Upper lobe of left lung (tissue), 6 donors: Measurements from ENCODE around the gene RPP30. TPM values are rescaled to one million over a fixed set of nuclear protein-coding genes. Genes with fewer than 3 reads are reported as not detected.

Experiments
- ATAC-seq, 2 donors: fragments of 200-7000 bp; cut with Tn5 transposase; one replicate each; pipeline ENCODE4 v1.9.1; 2022; ENCODE audit warnings: mild to moderate bottlenecking in 2 of 2, moderate library complexity in 2 of 2; ENCODE audit not compliant: low FRiP score in 2 of 2
- DNase-seq, 2 donors: peaks; one replicate each; pipeline ENCODE4 v3.0.0-alpha.2; 2019 to 2020
- H3K27ac ChIP-seq, 4 donors: fragments of 200-600 bp; sonication (generic); one replicate each; pipeline ENCODE4 v1.5.1; 2016 to 2019
- H3K27me3 ChIP-seq, 4 donors: fragments of 200-600 bp; sonication (generic); one replicate each; pipeline ENCODE4 v1.5.1; 2017 to 2019
- H3K36me3 ChIP-seq, 4 donors: fragments of 200-600 bp; sonication (generic); one replicate each; pipeline ENCODE4 v1.5.1; 2016 to 2019
- H3K4me1 ChIP-seq, 4 donors: fragments of 200-600 bp; sonication (generic); one replicate each; pipeline ENCODE4 v1.5.1; 2018 to 2019
- H3K4me3 ChIP-seq, 4 donors: fragments of 200-600 bp; sonication (generic); one replicate each; pipeline ENCODE4 v1.5.1; 2017 to 2019; ENCODE audit warnings: mild to moderate bottlenecking in 2 of 4, moderate library complexity in 1 of 4
- H3K9me3 ChIP-seq, 4 donors: fragments of 200-600 bp; sonication (generic); one replicate each; pipeline ENCODE4 v1.5.1; 2018 to 2019
- EP300 ChIP-seq, 4 donors: sonication (generic); formaldehyde crosslinking; IDR thresholded peaks; one replicate each; pipeline ENCODE4 v1.5.1; 2017; ENCODE audit warnings: antibody characterized with exemption in 4 of 4, control low read depth in 2 of 4
- POLR2A ChIP-seq, 4 donors: fragments of 450-650 bp; IDR thresholded peaks; one replicate each; pipeline ENCODE4 v1.5.1; 2016 to 2017; ENCODE audit warnings: antibody characterized with exemption in 4 of 4, mild to moderate bottlenecking in 2 of 4
- POLR2AphosphoS5 ChIP-seq, 2 donors: sonication (generic); formaldehyde crosslinking; IDR thresholded peaks; one replicate each; pipeline ENCODE4 v1.5.1; 2017; ENCODE audit warnings: antibody characterized with exemption in 2 of 2
- WGBS, 2 donors: methylation state at CpG; one replicate each; pipeline ENCODE4 v1.1.5; 2017 to 2018; 5-methylcytosine and 5-hydroxymethylcytosine counted together
- total RNA-seq, 6 donors: library from RNA; depleted of rRNA in 4 of 6; stranded (reverse); fragments of >200 nt in 4 of 6; gene quantifications; one replicate each; pipeline versions ENCODE4 v1.1.0 to v1.2.1, GENCODE V29; 2016 to 2021
- TF ChIP-seq, protein P1 (sequence below), 6 experiments: fragments of 450-650 bp in 4 of 6; fragments of 200-600 bp in 2 of 6; sonication (generic) in 2 of 6; IDR thresholded peaks; one replicate each; pipeline ENCODE4 v1.5.1; 2016 to 2019; ENCODE audit warnings: antibody characterized with exemption in 6 of 6
- donor health status: DM: no; HTN: no; CAD: no; lungs with moderate emphysema.
- donor health status: DM: no; HTN: yes; CAD: no; lungs with severe emphysema.

The RPP30 gene
- total RNA-seq, 6 donors from 2014 or later: 9.9 to 28.8 (median 23.2) TPM

DNA sequence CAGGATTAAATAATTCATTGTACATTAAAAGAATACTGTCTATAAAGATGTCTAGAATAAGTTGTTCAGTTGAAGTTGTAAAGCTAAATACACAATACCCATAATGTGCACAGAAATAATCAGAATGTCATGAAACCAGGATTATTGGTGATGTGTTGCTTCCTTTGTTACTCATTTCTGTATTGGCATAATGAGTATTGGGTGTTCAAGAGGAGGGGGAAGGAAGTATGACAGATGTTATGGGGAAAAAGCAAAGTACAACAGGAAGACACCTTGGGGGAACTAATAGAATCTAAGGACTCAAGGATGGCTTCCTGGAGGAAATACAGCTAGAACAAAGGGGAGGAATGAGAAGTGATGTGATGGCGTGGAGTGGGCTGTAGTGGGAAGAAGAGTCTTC lies 34.2 kb downstream of the RPP30 start:
- ATAC-seq (no peak), DNase-seq (no peak)
- TF ChIP-seq POLR2AphosphoS5 (IDR thresholded peaks at IDR 0.05) (no peak), POLR2A (IDR thresholded peaks at IDR 0.05) (no peak), EP300 (IDR thresholded peaks at IDR 0.05) (no peak)
- TF ChIP-seq, protein P1, sequence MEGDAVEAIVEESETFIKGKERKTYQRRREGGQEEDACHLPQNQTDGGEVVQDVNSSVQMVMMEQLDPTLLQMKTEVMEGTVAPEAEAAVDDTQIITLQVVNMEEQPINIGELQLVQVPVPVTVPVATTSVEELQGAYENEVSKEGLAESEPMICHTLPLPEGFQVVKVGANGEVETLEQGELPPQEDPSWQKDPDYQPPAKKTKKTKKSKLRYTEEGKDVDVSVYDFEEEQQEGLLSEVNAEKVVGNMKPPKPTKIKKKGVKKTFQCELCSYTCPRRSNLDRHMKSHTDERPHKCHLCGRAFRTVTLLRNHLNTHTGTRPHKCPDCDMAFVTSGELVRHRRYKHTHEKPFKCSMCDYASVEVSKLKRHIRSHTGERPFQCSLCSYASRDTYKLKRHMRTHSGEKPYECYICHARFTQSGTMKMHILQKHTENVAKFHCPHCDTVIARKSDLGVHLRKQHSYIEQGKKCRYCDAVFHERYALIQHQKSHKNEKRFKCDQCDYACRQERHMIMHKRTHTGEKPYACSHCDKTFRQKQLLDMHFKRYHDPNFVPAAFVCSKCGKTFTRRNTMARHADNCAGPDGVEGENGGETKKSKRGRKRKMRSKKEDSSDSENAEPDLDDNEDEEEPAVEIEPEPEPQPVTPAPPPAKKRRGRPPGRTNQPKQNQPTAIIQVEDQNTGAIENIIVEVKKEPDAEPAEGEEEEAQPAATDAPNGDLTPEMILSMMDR (IDR thresholded peaks at IDR 0.05): no peak
- WGBS, 2 donors: 77 to 87% methylated on average over 1 of the region's 1 CpG
- Histone ChIP-seq H3K9me3 (no peaks in the 10 kb centered on the region), H3K4me3 (no peak overlapping the region), H3K27ac (no peak overlapping the region), H3K4me1 (no peaks in the 10 kb centered on the region), H3K27me3 (no peaks in the 10 kb centered on the region), H3K36me3 (peaks cover 0 to 30% (median 17%) of the 10 kb centered on the region in 4 donors)

DNA sequence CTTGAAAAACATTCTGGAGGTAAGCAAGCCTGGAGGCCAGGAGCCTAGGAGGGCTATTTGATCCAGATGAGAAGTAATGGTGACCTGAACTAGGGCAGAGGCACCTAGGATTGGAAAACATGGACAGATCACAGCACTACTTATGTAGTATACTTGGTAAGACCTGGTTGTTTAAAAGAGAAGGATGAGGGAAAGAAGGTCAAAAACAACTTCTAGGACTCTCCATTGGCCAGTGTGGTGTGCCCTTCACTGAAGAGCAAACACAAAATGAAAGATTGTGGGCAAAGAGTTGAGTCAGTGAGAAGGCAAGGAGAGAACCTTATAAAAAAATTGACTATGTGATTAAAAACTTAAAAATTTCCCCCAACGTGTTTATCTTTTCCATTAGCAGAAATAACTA lies 34.8 kb downstream of the RPP30 start:
- no peak overlapping the region for H3K27ac ChIP-seq
- DNase-seq (no peak), ATAC-seq (no peak)
- WGBS, 2 donors: 64 to 67% methylated on average over 1 of the region's 1 CpG
- TF ChIP-seq, protein P1 (IDR thresholded peaks at IDR 0.05): no peak
- TF ChIP-seq EP300 (IDR thresholded peaks at IDR 0.05): no peak
- no peak for TF ChIP-seq POLR2AphosphoS5 (IDR thresholded peaks at IDR 0.05)
- no peak for TF ChIP-seq POLR2A (IDR thresholded peaks at IDR 0.05)
- no peaks in the 10 kb centered on the region for H3K9me3 ChIP-seq
- H3K4me3 ChIP-seq: no peak overlapping the region
- peaks cover 0 to 3% (median 1%) of the 10 kb centered on the region in 4 donors for H3K4me1 ChIP-seq
- H3K27me3 ChIP-seq: no peaks in the 10 kb centered on the region
- peaks cover 0 to 24% (median 16%) of the 10 kb centered on the region in 4 donors for H3K36me3 ChIP-seq

DNA sequence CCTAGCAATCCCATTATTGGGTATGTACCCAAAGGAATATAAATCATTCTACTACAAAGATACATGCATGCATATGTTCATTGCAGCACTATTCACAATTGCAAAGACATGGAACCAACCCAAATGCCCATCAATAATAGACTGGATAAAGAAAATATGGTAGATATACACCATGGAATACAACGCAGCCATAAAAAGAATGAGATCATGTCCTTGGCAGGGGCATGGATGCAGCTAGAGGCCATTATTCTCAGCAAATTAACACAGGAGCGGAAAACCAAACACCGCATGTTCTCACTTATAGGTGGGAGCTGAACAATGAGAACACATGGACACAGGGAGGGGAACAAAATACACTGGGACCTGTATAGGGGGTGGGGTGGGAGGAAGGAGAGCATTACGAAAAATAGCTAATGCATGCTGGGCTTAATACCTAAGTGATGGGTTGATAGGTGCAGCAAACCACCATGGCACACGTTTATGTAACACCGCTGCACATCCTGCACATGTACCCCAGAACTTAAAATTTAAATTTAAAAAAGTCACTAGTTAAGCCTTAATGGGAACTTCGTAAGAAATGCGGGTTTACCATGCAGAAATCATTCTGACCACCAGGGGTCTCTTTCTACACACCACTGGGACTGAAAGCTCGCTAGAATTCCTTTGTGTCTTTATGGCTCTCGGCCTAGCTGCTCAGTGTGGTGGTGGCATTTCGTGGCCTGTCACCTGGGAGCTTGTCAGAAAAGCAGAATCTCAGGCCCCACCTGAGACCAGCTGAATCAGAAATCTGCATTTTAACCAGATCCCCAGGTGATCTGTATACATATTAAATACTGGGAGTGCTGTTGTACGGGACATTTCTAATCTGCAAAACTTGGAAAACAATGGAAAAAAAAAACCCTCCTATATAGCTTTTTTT lies 39.6 kb downstream of the RPP30 start:
- no peak for TF ChIP-seq POLR2A (IDR thresholded peaks at IDR 0.05)
- TF ChIP-seq, protein P1 (IDR thresholded peaks at IDR 0.05): peak; percentile 57 to 82 (median 75)
- peak in 1 of 2 donors; percentile 35 for DNase-seq

DNA sequence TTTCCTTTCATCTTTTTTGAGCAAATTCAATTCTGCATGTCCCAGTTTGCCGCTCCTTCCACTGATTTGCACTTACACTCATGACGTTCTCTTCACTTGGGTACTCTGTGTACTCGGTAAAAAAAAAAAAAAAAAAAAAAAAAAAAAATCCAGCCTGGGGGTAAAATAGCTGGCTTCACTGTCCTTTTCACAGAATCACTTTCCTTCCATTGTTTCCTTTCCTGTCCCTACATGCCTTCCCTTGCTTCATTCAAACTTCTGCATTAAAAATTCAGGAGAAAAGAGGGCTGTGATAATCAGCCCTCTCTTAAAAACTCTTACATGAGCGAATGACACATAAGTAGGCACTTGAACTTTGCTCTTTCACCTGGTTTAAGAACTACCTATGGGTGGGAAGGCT lies 40.4 kb downstream of the RPP30 start:
- peaks cover 0 to 8% (median 6%) of the 10 kb centered on the region in 4 donors for H3K4me1 ChIP-seq
- TF ChIP-seq POLR2A (IDR thresholded peaks at IDR 0.05): no peak
- no peak for TF ChIP-seq POLR2AphosphoS5 (IDR thresholded peaks at IDR 0.05)
- TF ChIP-seq EP300 (IDR thresholded peaks at IDR 0.05): no peak
- TF ChIP-seq, protein P1 (IDR thresholded peaks at IDR 0.05): no peak
- ATAC-seq: no peak
- 51 to 56% methylated on average over 4 of the region's 4 CpGs for WGBS, 2 donors
- H3K27me3 ChIP-seq: no peaks in the 10 kb centered on the region
- no peak for DNase-seq
- no peak overlapping the region for H3K27ac ChIP-seq
- H3K4me3 ChIP-seq: no peak overlapping the region
- H3K9me3 ChIP-seq: no peaks in the 10 kb centered on the region
- H3K36me3 ChIP-seq: no peaks in the 10 kb centered on the region

More for the DNA sequence above, 39.6 kb downstream of the RPP30 start:
- Histone ChIP-seq H3K9me3 (no peaks in the 10 kb centered on the region), H3K36me3 (no peaks in the 10 kb centered on the region), H3K27ac (no peak overlapping the region), H3K4me1 (peaks cover 0 to 8% (median 6%) of the 10 kb centered on the region in 4 donors), H3K27me3 (no peaks in the 10 kb centered on the region), H3K4me3 (no peak overlapping the region)
- 34 to 35% methylated on average over 12 of the region's 12 CpGs for WGBS, 2 donors
- ATAC-seq: peak; percentile 84 to 87
